Right lobe of liver (tissue), 6 donors: ENCODE measurements around the gene RNF113B. TPM values are rescaled to one million over a fixed set of nuclear protein-coding genes. Genes with fewer than 3 reads are reported as not detected.

Source experiments
- ATAC-seq, 4 donors: fragments of 200-7000 bp; cut with Tn5 transposase; one replicate each; pipeline ENCODE4 v1.9.1; 2020; ENCODE audit warnings: mild to moderate bottlenecking in 4 of 4, moderate library complexity in 4 of 4
- DNase-seq, 3 donors: peaks; one replicate each; pipeline ENCODE4 v3.0.0-alpha.2; 2020
- H3K27ac ChIP-seq, 3 donors: fragments of 200-600 bp; one replicate each; pipeline ENCODE4 v1.8.0; 2022
- H3K27me3 ChIP-seq, 2 donors: fragments of 200-600 bp; one replicate each; pipeline ENCODE4 v1.8.0; 2022
- H3K36me3 ChIP-seq, 4 donors: fragments of 200-600 bp; sonication (generic) in 1 of 4; one replicate each; pipeline versions ENCODE4 v1.5.1 to v1.8.0; 2017 to 2022; ENCODE audit warnings: control low read depth in 1 of 4
- H3K4me1 ChIP-seq, 4 donors: fragments of 200-600 bp; sonication (generic) in 1 of 4; one replicate each; pipeline versions ENCODE4 v1.5.1 to v1.8.0; 2017 to 2022; ENCODE audit warnings: control low read depth in 1 of 4
- H3K4me3 ChIP-seq, 3 donors: fragments of 200-600 bp; one replicate each; pipeline ENCODE4 v1.8.0; 2022
- H3K9me3 ChIP-seq, 4 donors: fragments of 200-600 bp; sonication (generic) in 1 of 4; one replicate each; pipeline versions ENCODE4 v1.5.1 to v1.8.0; 2017 to 2022; ENCODE audit warnings: control low read depth in 1 of 4
- CTCF ChIP-seq, 4 donors: fragments of 200-600 bp in 3 of 4; fragments of 450-650 bp in 1 of 4; IDR thresholded peaks; one replicate each; pipeline versions ENCODE4 v1.5.1 to v1.8.0; 2016 to 2022; ENCODE audit warnings: antibody characterized with exemption in 4 of 4, mild to moderate bottlenecking in 2 of 4
- POLR2A ChIP-seq: fragments of 450-650 bp; IDR thresholded peaks from one replicate; pipeline ENCODE4 v1.6.1; 2017; ENCODE audit warnings: antibody characterized with exemption, mild to moderate bottlenecking
- WGBS: methylation state at CpG from one replicate; pipeline ENCODE4 v1.1.6; 2018; ENCODE audit warnings: low coverage, low lambda C conversion rate; ENCODE audit not compliant: insufficient coverage; ENCODE audit errors: missing lambda C conversion rate; 5-methylcytosine and 5-hydroxymethylcytosine counted together
- intact Hi-C, 2 donors: fragments of 100-400 bp; cut with DNase I; formaldehyde crosslinking; loops; one replicate each; pipeline versions ENCODE4 v1.11.2 to v1.14.1; 2022
- microRNA-seq, 2 donors: library from miRNA; unstranded; fragments of <30 nt; microRNA quantifications; one replicate each; pipeline ENCODE4, GENCODE V29; 2019 to 2020
- small RNA-seq, 2 experiments: library from RNA; depleted of rRNA; stranded (forward); fragments of <200 nt; gene quantifications; one replicate each; pipeline ENCODE3, GENCODE V24; 2016
- total RNA-seq, 6 experiments: library from RNA; depleted of rRNA in 2 of 6; stranded (reverse); fragments of >200 nt in 2 of 6; fragmentation: NEBNext Ultra II Directional in 3 of 6; extraction: Animal tissue kit (Norgen Biotek cat#: 25700) in 3 of 6; gene quantifications; one replicate each; pipeline versions ENCODE4 v1.1.0 to v1.2.4, GENCODE V29; 2016 to 2023
- donor health status: DM: no; HTN: yes; CAD: no.
- donor health status: DM: no; HTN: no; CAD: no.
- donor health status: DM: no; HTN: no; CAD: no.
- donor health status: DM: no; HTN: yes; CAD: no.
- donor health status: DM: no; HTN: yes; CAD: no.

Gene RNF113B
- total RNA-seq, 6 experiments from 2014 or later, result not detected

DNA sequence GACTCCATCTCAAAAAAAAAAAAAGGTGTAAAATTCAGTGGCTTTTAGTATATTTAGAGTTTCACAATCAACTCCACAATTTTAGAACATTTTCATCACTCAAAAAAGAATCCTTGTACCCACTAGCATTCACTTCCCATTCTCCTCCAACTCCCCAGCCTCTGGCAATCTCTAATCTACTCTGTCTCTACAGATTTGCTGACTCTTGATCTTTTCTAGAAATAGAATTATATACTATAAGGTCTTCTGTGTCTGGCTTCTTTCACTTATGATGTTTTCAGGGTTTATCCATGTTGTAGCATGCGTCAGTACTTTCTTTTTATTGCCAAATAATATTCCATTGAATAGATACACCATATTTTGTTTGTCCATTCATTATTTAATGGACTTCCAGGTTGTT lies 42.2 kb downstream of the RNF113B start:
- Histone ChIP-seq H3K4me3 (no peak overlapping the region), H3K4me1 (no peaks in the 10 kb centered on the region), H3K9me3 (no peaks in the 10 kb centered on the region), H3K27ac (no peak overlapping the region), H3K36me3 (no peaks in the 10 kb centered on the region), H3K27me3 (no peaks in the 10 kb centered on the region)
- no peak for DNase-seq
- no peak for TF ChIP-seq CTCF (IDR thresholded peaks at IDR 0.05)
- TF ChIP-seq POLR2A, result no peak
- WGBS, result 83% methylated on average over 1 of the region's 1 CpG
- intact Hi-C loops, result no loop called here
- ATAC-seq, result no peak

DNA sequence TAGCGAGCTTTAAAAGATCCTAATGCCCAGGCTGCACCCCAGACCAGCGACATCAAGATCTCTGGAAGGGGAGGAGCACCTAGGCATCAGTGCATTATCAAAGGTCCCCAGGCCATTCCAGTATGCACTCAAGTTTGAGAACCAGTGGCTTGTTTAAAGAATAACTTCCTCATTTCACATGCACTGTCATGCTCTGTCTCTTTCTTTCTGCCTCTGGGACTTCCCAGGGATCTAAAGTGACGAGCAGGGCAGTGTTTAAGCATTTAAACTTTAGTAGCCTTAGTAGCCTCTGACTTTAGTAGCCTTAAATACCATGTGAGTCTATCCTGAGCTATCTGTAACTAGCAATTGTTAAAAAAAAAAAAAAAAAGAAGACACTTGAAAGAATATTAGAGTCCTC lies 43.1 kb downstream of the RNF113B start:
- DNase-seq (no peak), ATAC-seq (peak in 2 of 4 donors; percentile 57 to 60)
- no peak for TF ChIP-seq POLR2A
- TF ChIP-seq CTCF (IDR thresholded peaks at IDR 0.05), result no peak
- 48% methylated on average over 3 of the region's 3 CpGs for WGBS
- H3K27me3 ChIP-seq, result no peaks in the 10 kb centered on the region
- no peak overlapping the region for H3K27ac ChIP-seq
- intact Hi-C loops, result no loop called here
- no peaks in the 10 kb centered on the region for H3K36me3 ChIP-seq
- no peaks in the 10 kb centered on the region for H3K4me1 ChIP-seq
- H3K9me3 ChIP-seq, result no peaks in the 10 kb centered on the region
- H3K4me3 ChIP-seq, result no peak overlapping the region

DNA sequence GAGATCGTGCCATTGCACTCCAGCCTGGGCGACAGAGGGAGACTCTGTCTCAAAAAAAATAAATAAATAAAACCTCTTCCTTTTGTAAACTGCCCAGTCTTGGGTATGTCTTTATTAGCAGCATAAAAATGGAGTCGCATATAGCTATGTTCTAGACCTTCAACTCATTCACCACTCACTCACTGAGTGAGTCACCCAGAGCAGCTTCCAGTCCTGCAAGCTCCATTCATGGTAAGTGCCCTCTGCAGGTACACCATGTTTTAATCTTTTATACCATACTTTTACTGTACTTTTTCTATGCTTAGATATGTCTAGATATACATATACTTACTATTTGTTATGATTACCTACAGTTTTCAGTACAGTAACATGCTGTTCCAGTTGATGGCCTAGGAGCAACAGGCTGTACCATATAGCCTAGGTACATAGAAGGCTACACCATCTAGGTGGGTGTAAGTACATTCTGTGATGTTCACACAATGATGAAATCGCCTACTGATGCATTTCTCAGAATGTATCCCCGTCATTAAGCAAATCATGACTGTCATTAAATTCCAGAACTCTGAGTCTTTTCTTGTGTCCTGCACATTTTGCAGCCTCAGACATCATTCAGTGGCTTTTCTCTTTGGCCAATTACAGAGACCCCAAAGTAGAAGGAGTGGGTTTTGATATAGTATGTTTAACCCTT lies 47.9 kb downstream of the RNF113B start:
- no peak for ATAC-seq
- Histone ChIP-seq H3K36me3 (no peaks in the 10 kb centered on the region), H3K4me3 (no peak overlapping the region), H3K27me3 (no peaks in the 10 kb centered on the region), H3K4me1 (no peaks in the 10 kb centered on the region), H3K27ac (no peak overlapping the region), H3K9me3 (no peaks in the 10 kb centered on the region)
- no peak for TF ChIP-seq CTCF (IDR thresholded peaks at IDR 0.05)
- intact Hi-C loops, result no loop called here
- no peak for DNase-seq
- WGBS, result 73% methylated on average over 5 of the region's 5 CpGs

Small RNAs within 50 kb of the gene (microRNA-seq; reads per million reads assigned to microRNA genes)
- gene MIR3170, result 0.29 to 1.3 reads per million in 2 donors

Small RNAs within 50 kb of the gene (small RNA-seq; reads per million reads assigned to genes)
- gene MIR3170, result 0 reads per million in 2 experiments

Other genes starting within 250 kb of the RNF113B start
- gene IPO5, start 223.6 kb downstream of the RNF113B start, total RNA-seq, result 10 to 100 TPM; 36.0 to 52.3 (median 45.2) TPM
- gene FARP1, start 34.2 kb downstream of the RNF113B start, total RNA-seq, result 100 to 1,000 TPM in 1 of 6 experiments, 10 to 100 TPM in 5; 44.9 to 104 (median 80.0) TPM